ENCODE measurements around the gene RSBN1L. TPM values are rescaled to one million over a fixed set of nuclear protein-coding genes. Genes with fewer than 3 reads are reported as not detected.

The RSBN1L gene
- total and polyA plus RNA-seq, 2 experiments from 2014 or later: 4.8 to 19.2 TPM

- TF ChIP-seq EZH2phosphoT487 (IDR thresholded peaks at IDR 0.05; ENCODE audit: low read depth, severe bottlenecking, unreplicated experiment): no peak
- TF ChIP-seq EZH2 (IDR thresholded peaks at IDR 0.05; ENCODE audit: borderline replicate concordance): no peak
- no peak for TF ChIP-seq CTCF (IDR thresholded peaks at IDR 0.05; ENCODE audit: poor library complexity)
- Histone ChIP-seq H3K36me3 (replicated peaks; ENCODE audit: insufficient read depth, low read depth) (no peaks in the 10 kb centered on the region), H4K20me1 (ENCODE audit: insufficient read depth, poor library complexity, severe bottlenecking) (no peaks in the 10 kb centered on the region), H2AFZ (peak overlapping the region; percentile 58), H3K27ac (peak overlapping the region; percentile 82), H3K27me3 (no peaks in the 10 kb centered on the region), H3K4me3 (peak overlapping the region; percentile 31), H3K9me2 (replicated peaks; ENCODE audit: insufficient read depth) (no peaks in the 10 kb centered on the region), H3K79me2 (peaks cover 64% of the 10 kb centered on the region), H3K4me1 (ENCODE audit: insufficient read depth) (peaks cover 12% of the 10 kb centered on the region), H3K4me2 (peak overlapping the region; percentile 84), H3K9me3 (ENCODE audit: low read depth) (no peaks in the 10 kb centered on the region)
- DNase-seq (ENCODE audit: low spot score): no peak
- under 1% methylated on average over 35 of the region's 35 CpGs for WGBS (ENCODE audit: low lambda C conversion rate, missing lambda C conversion rate)
These were observed 101.6 kb downstream of the RSBN1L start for GRCh38 chr7:77797734-77798393.

- H3K27ac ChIP-seq: peak within 1 kb of the TSS; percentile 82
- H2AFZ ChIP-seq: peak within 1 kb of the TSS; percentile 70
- H4K20me1 ChIP-seq (ENCODE audit: insufficient read depth, poor library complexity, severe bottlenecking): no peaks in the 10 kb centered on the region
- H3K27me3 ChIP-seq: no peaks in the 10 kb centered on the region
- peaks cover 69% of the 10 kb centered on the region for H3K79me2 ChIP-seq
- peaks cover 12% of the 10 kb centered on the region for H3K4me1 ChIP-seq (ENCODE audit: insufficient read depth)
- DNase-seq (ENCODE audit: low spot score): peak; percentile 99
- under 1% methylated on average over 58 of the region's 61 CpGs for whole genome bisulfite sequencing (ENCODE audit: low lambda C conversion rate, missing lambda C conversion rate)
- TF ChIP-seq EZH2 (IDR thresholded peaks at IDR 0.05; ENCODE audit: borderline replicate concordance) (no peak), CTCF (IDR thresholded peaks at IDR 0.05; ENCODE audit: poor library complexity) (peak; percentile 55)
- peak within 1 kb of the TSS; percentile 84 for H3K4me2 ChIP-seq
- no peaks in the 10 kb centered on the region for H3K9me3 ChIP-seq (ENCODE audit: low read depth)
- no peaks in the 10 kb centered on the region for H3K9me2 ChIP-seq (replicated peaks; ENCODE audit: insufficient read depth)
- H3K4me3 ChIP-seq: peak within 1 kb of the TSS; percentile 72
- no peaks in the 10 kb centered on the region for H3K36me3 ChIP-seq (replicated peaks; ENCODE audit: insufficient read depth, low read depth)
These were observed 102.3 kb downstream of the RSBN1L start, which contains the start of the genes PHTF2 and TMEM60 for GRCh38 chr7:77798394-77799077. TSS of gene PHTF2 (plus strand) at chr7:77798773. TSS of gene TMEM60 (minus strand) at chr7:77798434. CDS start at chr7:77794373, 4,061 bp downstream.

DNA sequence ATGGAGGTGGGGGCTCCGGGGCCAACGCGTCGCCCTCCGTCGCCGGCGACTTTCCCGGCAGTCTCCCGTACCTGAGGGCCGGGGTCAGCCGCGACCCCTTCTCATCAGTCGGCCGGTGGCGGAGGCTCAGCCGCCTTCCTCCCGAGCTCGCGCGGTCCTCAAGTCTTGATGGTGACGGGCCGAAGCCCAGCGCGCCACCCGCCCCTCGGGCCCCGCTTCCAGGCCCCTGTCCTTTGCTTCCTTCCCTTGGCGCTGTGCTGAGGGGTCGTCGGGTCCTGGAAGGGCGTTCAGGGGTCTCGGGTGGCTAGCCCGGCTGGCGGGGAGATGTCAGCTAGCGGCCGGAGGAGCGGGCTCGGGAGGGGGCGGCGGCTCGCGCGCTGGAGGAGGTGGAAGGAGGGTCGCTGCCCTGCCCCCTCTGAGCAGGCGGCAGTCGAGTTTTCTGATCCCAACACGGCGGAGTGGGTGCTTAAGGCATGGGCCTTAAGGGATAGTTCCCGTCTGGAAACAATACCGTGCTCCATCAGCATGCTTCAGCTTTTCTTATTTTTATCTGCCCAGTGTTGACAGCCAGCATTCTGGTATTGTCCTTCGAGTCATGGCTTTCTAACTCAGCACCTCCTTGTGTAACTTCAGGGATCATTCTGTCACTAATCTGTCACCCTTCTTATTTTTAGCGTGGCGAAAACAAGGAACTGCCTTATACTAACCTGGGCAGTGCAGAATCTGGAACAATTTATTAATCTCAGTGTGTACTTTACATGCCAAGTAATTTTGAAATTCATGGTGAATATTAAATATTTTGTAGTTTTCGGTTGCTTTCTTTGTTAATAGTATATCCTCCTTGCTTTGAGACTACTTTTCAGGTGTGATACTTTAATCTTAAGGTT lies 103.1 kb downstream of the RSBN1L start:
- peak overlapping the region; percentile 79 for H3K27ac ChIP-seq
- WGBS (ENCODE audit: low lambda C conversion rate, missing lambda C conversion rate): 3% methylated on average over 44 of the region's 55 CpGs
- TF ChIP-seq EZH2 (IDR thresholded peaks at IDR 0.05; ENCODE audit: borderline replicate concordance) (no peak), CTCF (IDR thresholded peaks at IDR 0.05; ENCODE audit: poor library complexity) (no peak), EZH2phosphoT487 (IDR thresholded peaks at IDR 0.05; ENCODE audit: low read depth, severe bottlenecking, unreplicated experiment) (no peak)
- H4K20me1 ChIP-seq (ENCODE audit: insufficient read depth, poor library complexity, severe bottlenecking): no peaks in the 10 kb centered on the region
- peak; percentile 61 for DNase-seq (ENCODE audit: low spot score)
- H3K9me2 ChIP-seq (replicated peaks; ENCODE audit: insufficient read depth): no peaks in the 10 kb centered on the region
- H3K9me3 ChIP-seq (ENCODE audit: low read depth): no peaks in the 10 kb centered on the region
- H3K27me3 ChIP-seq: no peaks in the 10 kb centered on the region
- peak overlapping the region; percentile 72 for H3K4me3 ChIP-seq
- H3K36me3 ChIP-seq (replicated peaks; ENCODE audit: insufficient read depth, low read depth): no peaks in the 10 kb centered on the region
- H2AFZ ChIP-seq: peak overlapping the region; percentile 70
- peaks cover 12% of the 10 kb centered on the region for H3K4me1 ChIP-seq (ENCODE audit: insufficient read depth)
- peaks cover 72% of the 10 kb centered on the region for H3K79me2 ChIP-seq
- H3K4me2 ChIP-seq: peak overlapping the region; percentile 71
